CD14-positive monocyte (primary cell): ENCODE results near the gene CR1L. TPM values are rescaled to one million over a fixed set of nuclear protein-coding genes. Genes with fewer than 3 reads are reported as not detected.
"Not testable (repeated sequence)": the region's sequence is repeated elsewhere in the genome, so short reads cannot be mapped to it uniquely, and the experiment has no call there.

Source experiments
- DNase-seq, 3 donors: peaks; one replicate each; pipeline ENCODE4 v3.0.0-alpha.2; 2011 to 2022
- H2AFZ ChIP-seq: 2 replicates; pipeline ENCODE4 v1.6.0; 2012; ENCODE audit warnings: mild to moderate bottlenecking, low read depth, low read length, inconsistent platforms; ENCODE audit not compliant: insufficient read depth, poor library complexity, severe bottlenecking
- H3K27ac ChIP-seq, 2 donors: 1 replicate in 1 of 2; 2 replicates in 1 of 2; pipeline ENCODE4 v1.5.1; 2012 to 2013; ENCODE audit warnings: low read length in 2 of 2, control low read depth in 1 of 2, inconsistent platforms in 1 of 2, low read depth in 1 of 2, mild to moderate bottlenecking in 1 of 2
- H3K27me3 ChIP-seq, 2 donors: one replicate each; pipeline versions ENCODE4 v1.6.0 to v1.6.1; 2011 to 2013; ENCODE audit warnings: low read length in 2 of 2; ENCODE audit not compliant: control insufficient read depth in 2 of 2, insufficient read depth in 2 of 2
- H3K36me3 ChIP-seq, 2 donors: replicated peaks in 1 of 2; 1 replicate in 1 of 2; 2 replicates in 1 of 2; pipeline versions ENCODE4 v1.5.1 to v1.6.1; 2012 to 2013; ENCODE audit warnings: low read length in 2 of 2, control low read depth in 1 of 2, inconsistent platforms in 1 of 2, mild to moderate bottlenecking in 1 of 2; ENCODE audit not compliant: insufficient read depth in 2 of 2, control insufficient read depth in 1 of 2
- H3K4me1 ChIP-seq, 2 donors: 1 replicate in 1 of 2; 2 replicates in 1 of 2; pipeline versions ENCODE4 v1.5.1 to v1.6.1; 2012 to 2013; ENCODE audit warnings: low read length in 2 of 2, control low read depth in 1 of 2, inconsistent platforms in 1 of 2, mild to moderate bottlenecking in 1 of 2, moderate library complexity in 1 of 2; ENCODE audit not compliant: insufficient read depth in 2 of 2, control insufficient read depth in 1 of 2
- H3K4me2 ChIP-seq: replicated peaks from 2 replicates; pipeline ENCODE3; 2012; ENCODE audit warnings: low read length, moderate library complexity, mild to moderate bottlenecking; ENCODE audit not compliant: poor library complexity, severe bottlenecking; ENCODE audit errors: extremely low read depth
- H3K4me3 ChIP-seq, 3 experiments: fragments of 200-600 bp in 1 of 3; sonication (generic) in 1 of 3; replicated peaks in 1 of 3; 1 replicate in 2 of 3; 2 replicates in 1 of 3; pipeline ENCODE4 v1.5.1; 2011 to 2013; ENCODE audit warnings: low read length in 3 of 3, mild to moderate bottlenecking in 3 of 3, control low read depth in 2 of 3, low read depth in 2 of 3, inconsistent platforms in 1 of 3, moderate library complexity in 1 of 3
- H3K79me2 ChIP-seq: 2 replicates; pipeline ENCODE4 v1.6.0; 2012; ENCODE audit warnings: mild to moderate bottlenecking, control low read depth, inconsistent platforms, low read length, moderate library complexity; ENCODE audit not compliant: insufficient read depth
- H3K9ac ChIP-seq: 2 replicates; pipeline ENCODE4 v1.6.0; 2017; ENCODE audit warnings: low read length, mild to moderate bottlenecking; ENCODE audit not compliant: insufficient read depth, poor library complexity, severe bottlenecking
- H3K9me3 ChIP-seq, 2 donors: replicated peaks in 1 of 2; 1 replicate in 1 of 2; 2 replicates in 1 of 2; pipeline versions ENCODE4 v1.5.1 to v1.6.1; 2012 to 2013; ENCODE audit warnings: low read length in 2 of 2, control low read depth in 1 of 2; ENCODE audit not compliant: control insufficient read depth in 1 of 2, insufficient read depth in 1 of 2
- H4K20me1 ChIP-seq: 2 replicates; pipeline ENCODE4 v1.6.0; 2012; ENCODE audit warnings: mild to moderate bottlenecking, low read length, control low read depth, moderate library complexity; ENCODE audit not compliant: insufficient read depth
- H3K27ac Mint-ChIP-seq, 7 donors: one replicate each; pipeline ENCODE4 v1.8.0; 2020; ENCODE audit warnings: mild to moderate bottlenecking in 7 of 7, mixed read lengths in 7 of 7, moderate library complexity in 6 of 7, inconsistent platforms in 2 of 7
- H3K27me3 Mint-ChIP-seq, 3 donors: one replicate each; pipeline ENCODE4 v1.8.0; 2021 to 2022; ENCODE audit warnings: low read depth in 3 of 3, mild to moderate bottlenecking in 3 of 3, mixed read lengths in 3 of 3, moderate library complexity in 3 of 3, inconsistent platforms in 1 of 3
- H3K36me3 Mint-ChIP-seq, 2 donors: one replicate each; pipeline ENCODE4 v1.8.0; 2020; ENCODE audit warnings: mixed read lengths in 2 of 2, inconsistent platforms in 1 of 2, mild to moderate bottlenecking in 1 of 2
- H3K4me1 Mint-ChIP-seq: one replicate; pipeline ENCODE4 v1.8.0; 2020; ENCODE audit warnings: mild to moderate bottlenecking, mixed read lengths
- H3K4me3 Mint-ChIP-seq, 2 donors: one replicate each; pipeline ENCODE4 v1.8.0; 2020; ENCODE audit warnings: mild to moderate bottlenecking in 2 of 2, mixed read lengths in 2 of 2, moderate library complexity in 1 of 2
- H3K9me3 Mint-ChIP-seq, 7 donors: one replicate each; pipeline ENCODE4 v1.8.0; 2020 to 2022; ENCODE audit warnings: mixed read lengths in 7 of 7, mild to moderate bottlenecking in 6 of 7, moderate library complexity in 6 of 7, inconsistent platforms in 2 of 7
- CTCF ChIP-seq: fragments of 200-600 bp; IDR thresholded peaks from one replicate; pipeline ENCODE4 v1.8.0; 2022; ENCODE audit warnings: antibody characterized with exemption, mild to moderate bottlenecking
- WGBS: methylation state at CpG from one replicate; pipeline ENCODE4 v1.1.5; 2013; ENCODE audit warnings: missing lambda C conversion rate; ENCODE audit not compliant: insufficient coverage; 5-methylcytosine and 5-hydroxymethylcytosine counted together
- intact Hi-C, 2 donors: fragments of 100-400 bp; cut with micrococcal nuclease; formaldehyde crosslinking; loops; one replicate each; pipeline versions ENCODE4 v1.15.0 to v1.15.1; 2023
- polyA plus RNA-seq, 3 donors: library from polyadenylated mRNA; depleted of rRNA in 1 of 3; unstranded in 2 of 3; stranded (reverse) in 1 of 3; fragments of 300-500 nt in 2 of 3; fragments of >200 nt in 1 of 3; fragmentation: Illumina TruSeq in 2 of 3; gene quantifications; 1 replicate in 2 of 3; 2 replicates in 1 of 3; pipeline ENCODE4 v1.2.3, GENCODE V29; 2012 to 2021

Gene CR1L
- polyA plus RNA-seq, 3 donors, result 0.49 TPM; not detected in 2

DNA sequence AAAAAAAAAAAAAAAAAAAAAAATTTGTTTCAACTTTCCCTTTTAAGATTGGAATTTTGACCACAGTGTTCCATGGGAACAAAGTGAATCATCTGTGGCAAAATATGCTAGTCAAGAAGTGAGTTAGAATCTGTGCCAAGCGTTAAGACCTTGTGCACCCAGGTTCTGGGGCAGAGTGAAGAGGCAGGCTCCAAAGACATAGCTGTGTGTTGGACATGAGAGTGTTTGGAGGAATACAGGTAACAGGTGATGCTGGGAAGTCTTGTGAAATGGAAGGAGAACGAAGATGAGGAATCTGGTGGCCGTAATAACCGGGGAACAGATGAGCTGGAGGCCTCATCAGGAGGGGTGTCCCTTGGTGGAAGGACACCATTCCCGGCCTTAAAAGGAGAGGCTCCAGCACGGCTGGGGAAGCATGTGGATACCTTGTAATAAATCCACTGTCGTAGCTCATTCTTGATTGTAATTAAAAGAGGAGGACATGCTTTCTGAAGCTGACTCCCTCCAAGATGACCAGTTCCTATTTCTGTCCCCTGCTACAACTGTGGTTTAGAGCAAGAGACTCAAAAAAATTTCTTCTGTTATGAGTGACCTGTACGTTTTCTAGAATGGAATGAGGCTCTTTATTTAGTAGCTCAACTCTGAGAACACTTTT is 92.7 kb downstream of the CR1L start:
- H3K79me2 ChIP-seq, H3K36me3 ChIP-seq, H3K4me1 Mint-ChIP-seq, intact Hi-C loops, DNase-seq, H2AFZ ChIP-seq, H3K4me3 Mint-ChIP-seq, H3K4me3 ChIP-seq, H3K36me3 Mint-ChIP-seq, H3K27me3 Mint-ChIP-seq, H4K20me1 ChIP-seq, H3K9me3 Mint-ChIP-seq, H3K27ac Mint-ChIP-seq, H3K9me3 ChIP-seq, H3K27ac ChIP-seq, H3K4me2 ChIP-seq, H3K4me1 ChIP-seq, H3K27me3 ChIP-seq, H3K9ac ChIP-seq: not testable (repeated sequence)
- 92% methylated on average over 7 of the region's 8 CpGs for WGBS

GRCh38 chr1:207738158-207738659 is 93.3 kb downstream of the CR1L start:
- intact Hi-C loops, H3K9ac ChIP-seq, H3K27me3 Mint-ChIP-seq, H3K27me3 ChIP-seq, H3K9me3 Mint-ChIP-seq, H3K9me3 ChIP-seq, H3K4me3 Mint-ChIP-seq, H3K27ac Mint-ChIP-seq, H3K27ac ChIP-seq, H4K20me1 ChIP-seq, H3K4me1 Mint-ChIP-seq, H3K36me3 ChIP-seq, H2AFZ ChIP-seq, H3K79me2 ChIP-seq, H3K4me2 ChIP-seq, H3K4me3 ChIP-seq, H3K36me3 Mint-ChIP-seq, DNase-seq: not testable (repeated sequence)
- peaks cover 10 to 11% of the 10 kb centered on the region in 2 donors for H3K4me1 ChIP-seq
- 50% methylated on average over 1 of the region's 6 CpGs for WGBS

DNA sequence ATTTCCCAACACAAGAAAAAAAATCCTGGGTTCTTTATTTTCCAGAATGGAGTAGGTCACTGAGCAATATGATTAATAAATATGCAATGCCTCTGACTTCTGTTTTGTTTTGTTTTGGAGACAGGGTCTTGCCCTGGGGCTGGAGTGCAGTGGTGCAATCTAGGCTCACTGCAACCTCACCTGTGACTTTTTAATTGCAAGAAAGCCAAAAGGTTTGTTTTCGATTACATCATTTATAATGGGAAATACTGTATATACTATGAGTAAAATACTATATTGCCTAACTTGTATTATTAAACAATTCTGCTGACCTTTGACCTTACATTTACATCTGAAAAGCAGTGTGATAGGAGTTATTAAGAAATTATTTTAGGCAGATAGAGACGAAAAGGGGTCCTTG is 95.3 kb downstream of the CR1L start:
- Histone ChIP-seq H2AFZ (no peak overlapping the region), H3K27ac (no peak overlapping the region), H3K27me3 (no peaks in the 10 kb centered on the region), H3K9me3 (no peaks in the 10 kb centered on the region), H3K4me2 (no peak overlapping the region), H3K36me3 (no peaks in the 10 kb centered on the region), H3K4me3 (no peak overlapping the region), H4K20me1 (no peaks in the 10 kb centered on the region), H3K9ac (no peak overlapping the region), H3K4me1 (peaks cover 18 to 20% of the 10 kb centered on the region in 2 donors), H3K79me2 (no peaks in the 10 kb centered on the region)
- WGBS, result 100% methylated on average over 1 of the region's 2 CpGs
- H3K27me3 Mint-ChIP-seq, result peaks cover 0 to 2% (median 0%) of the 10 kb centered on the region in 3 donors
- peaks cover 0 to 7% (median 2%) of the 10 kb centered on the region in 7 donors for H3K9me3 Mint-ChIP-seq
- no peak for DNase-seq
- H3K27ac Mint-ChIP-seq, result no peak overlapping the region
- no peak overlapping the region for H3K4me3 Mint-ChIP-seq
- peaks cover 17% of the 10 kb centered on the region for H3K4me1 Mint-ChIP-seq
- no peaks in the 10 kb centered on the region for H3K36me3 Mint-ChIP-seq
- intact Hi-C loops, result no loop called here
- no peak for TF ChIP-seq CTCF
